ENCODE results near the gene ERC1.

ERC1 gene

DNA sequence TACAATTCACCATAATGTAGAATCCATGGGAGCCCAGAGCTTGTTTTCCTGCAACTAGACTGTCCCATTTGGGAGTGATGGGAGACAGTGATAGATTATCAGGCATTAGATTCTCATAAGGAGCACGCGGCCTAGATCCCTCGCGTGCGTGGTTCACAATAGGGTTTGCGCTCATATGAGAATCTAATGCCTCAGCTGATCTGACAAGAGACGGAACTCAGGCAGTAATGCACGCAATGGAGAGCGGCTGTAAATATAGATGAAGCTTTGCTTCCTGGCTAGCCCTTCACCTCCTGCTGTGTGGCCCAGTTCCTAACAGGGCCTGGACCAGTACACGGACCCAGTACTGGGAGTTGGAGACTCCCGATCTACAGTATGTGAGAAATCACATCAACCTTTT is 476.7 kb downstream of the ERC1 start:
- H3K9me3 ChIP-seq (ENCODE audit: severe bottlenecking) = no peaks in the 10 kb centered on the region
- TF ChIP-seq, protein P1, sequence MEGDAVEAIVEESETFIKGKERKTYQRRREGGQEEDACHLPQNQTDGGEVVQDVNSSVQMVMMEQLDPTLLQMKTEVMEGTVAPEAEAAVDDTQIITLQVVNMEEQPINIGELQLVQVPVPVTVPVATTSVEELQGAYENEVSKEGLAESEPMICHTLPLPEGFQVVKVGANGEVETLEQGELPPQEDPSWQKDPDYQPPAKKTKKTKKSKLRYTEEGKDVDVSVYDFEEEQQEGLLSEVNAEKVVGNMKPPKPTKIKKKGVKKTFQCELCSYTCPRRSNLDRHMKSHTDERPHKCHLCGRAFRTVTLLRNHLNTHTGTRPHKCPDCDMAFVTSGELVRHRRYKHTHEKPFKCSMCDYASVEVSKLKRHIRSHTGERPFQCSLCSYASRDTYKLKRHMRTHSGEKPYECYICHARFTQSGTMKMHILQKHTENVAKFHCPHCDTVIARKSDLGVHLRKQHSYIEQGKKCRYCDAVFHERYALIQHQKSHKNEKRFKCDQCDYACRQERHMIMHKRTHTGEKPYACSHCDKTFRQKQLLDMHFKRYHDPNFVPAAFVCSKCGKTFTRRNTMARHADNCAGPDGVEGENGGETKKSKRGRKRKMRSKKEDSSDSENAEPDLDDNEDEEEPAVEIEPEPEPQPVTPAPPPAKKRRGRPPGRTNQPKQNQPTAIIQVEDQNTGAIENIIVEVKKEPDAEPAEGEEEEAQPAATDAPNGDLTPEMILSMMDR (IDR thresholded peaks at IDR 0.05; ENCODE audit: low read depth, low read length) = no peak
- no peak for DNase-seq
- H3K36me3 ChIP-seq = no peaks in the 10 kb centered on the region
- no peak overlapping the region for H3K4me3 ChIP-seq (ENCODE audit: low read depth, low read length)
- no peaks in the 10 kb centered on the region for H3K27me3 ChIP-seq (ENCODE audit: insufficient read depth, low read depth, severe bottlenecking)
- no peak overlapping the region for H3K27ac ChIP-seq

DNA sequence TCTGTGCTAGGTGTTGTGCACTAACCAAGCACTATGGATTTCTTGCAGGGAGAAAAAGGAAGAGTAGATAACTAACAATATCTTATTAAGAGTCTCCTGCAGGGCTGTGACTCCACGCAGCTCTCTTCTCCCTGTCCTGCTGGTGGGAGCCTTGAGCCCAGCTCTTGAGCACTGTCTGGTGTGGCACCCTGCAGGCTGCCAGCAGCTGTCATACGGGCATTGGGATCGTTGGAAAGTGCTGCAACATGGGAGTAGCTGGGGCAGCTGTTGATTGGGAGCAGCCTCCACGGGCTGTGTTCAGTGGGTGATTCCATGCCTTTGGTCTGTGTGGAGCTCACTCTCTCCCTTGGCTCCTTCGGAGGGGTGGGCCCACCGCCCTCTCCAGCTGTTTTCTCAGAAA is 478.0 kb downstream of the ERC1 start:
- no peak overlapping the region for H3K27ac ChIP-seq
- DNase-seq = no peak
- H3K36me3 ChIP-seq = no peaks in the 10 kb centered on the region
- H3K4me3 ChIP-seq (ENCODE audit: low read depth, low read length) = no peak overlapping the region
- TF ChIP-seq, protein P1 (IDR thresholded peaks at IDR 0.05; ENCODE audit: low read depth, low read length) = no peak
- no peaks in the 10 kb centered on the region for H3K27me3 ChIP-seq (ENCODE audit: insufficient read depth, low read depth, severe bottlenecking)
- no peaks in the 10 kb centered on the region for H3K9me3 ChIP-seq (ENCODE audit: severe bottlenecking)

DNA sequence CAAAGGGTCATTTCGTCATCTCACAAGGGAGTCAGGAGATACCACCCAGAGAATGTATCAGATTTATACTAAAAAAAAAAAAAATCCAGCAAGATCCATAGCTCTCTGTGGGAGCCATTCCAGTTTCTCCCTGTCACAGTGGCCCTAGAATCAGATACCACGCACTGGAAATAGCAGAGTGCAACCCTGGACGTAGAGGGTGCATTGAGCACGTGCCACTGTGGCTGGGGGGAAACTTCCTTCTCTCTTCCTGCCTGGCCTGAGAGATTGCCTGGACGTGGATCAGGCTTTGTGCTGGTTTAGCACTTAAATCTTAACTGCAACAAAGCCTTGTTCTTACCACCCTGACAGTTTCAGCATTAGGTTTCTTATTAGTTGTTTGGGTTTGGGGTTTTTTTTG is 479.0 kb downstream of the ERC1 start:
- Histone ChIP-seq H3K36me3 (no peaks in the 10 kb centered on the region), H3K27ac (no peak overlapping the region), H3K4me3 (ENCODE audit: low read depth, low read length) (no peak overlapping the region), H3K27me3 (ENCODE audit: insufficient read depth, low read depth, severe bottlenecking) (no peaks in the 10 kb centered on the region), H3K9me3 (ENCODE audit: severe bottlenecking) (no peaks in the 10 kb centered on the region)
- no peak for DNase-seq
- TF ChIP-seq, protein P1 (IDR thresholded peaks at IDR 0.05; ENCODE audit: low read depth, low read length) = no peak

DNA sequence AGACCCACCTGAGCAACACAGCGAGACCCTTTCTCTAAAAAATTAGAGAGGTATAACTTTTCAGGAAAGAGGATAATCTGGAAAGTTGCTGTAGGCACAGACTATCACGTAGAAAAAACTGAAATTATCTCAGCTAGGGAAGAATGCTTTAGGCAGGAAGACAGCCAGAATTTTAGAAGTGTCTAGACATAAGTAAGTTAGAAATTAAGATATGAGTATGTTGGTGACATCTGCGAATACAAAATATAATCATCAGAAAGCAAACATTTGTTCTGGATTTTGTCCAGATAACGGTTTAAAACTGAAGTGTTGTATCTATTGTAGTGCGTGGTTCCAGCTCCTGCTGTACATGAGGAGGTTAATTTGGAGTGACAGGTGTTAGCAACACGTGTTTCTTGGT is 480.2 kb downstream of the ERC1 start:
- Histone ChIP-seq H3K4me3 (ENCODE audit: low read depth, low read length) (no peak overlapping the region), H3K36me3 (no peaks in the 10 kb centered on the region), H3K27ac (no peak overlapping the region), H3K27me3 (ENCODE audit: insufficient read depth, low read depth, severe bottlenecking) (no peaks in the 10 kb centered on the region), H3K9me3 (ENCODE audit: severe bottlenecking) (no peaks in the 10 kb centered on the region)
- no peak for DNase-seq
- TF ChIP-seq, protein P1 (IDR thresholded peaks at IDR 0.05; ENCODE audit: low read depth, low read length) = no peak

DNA sequence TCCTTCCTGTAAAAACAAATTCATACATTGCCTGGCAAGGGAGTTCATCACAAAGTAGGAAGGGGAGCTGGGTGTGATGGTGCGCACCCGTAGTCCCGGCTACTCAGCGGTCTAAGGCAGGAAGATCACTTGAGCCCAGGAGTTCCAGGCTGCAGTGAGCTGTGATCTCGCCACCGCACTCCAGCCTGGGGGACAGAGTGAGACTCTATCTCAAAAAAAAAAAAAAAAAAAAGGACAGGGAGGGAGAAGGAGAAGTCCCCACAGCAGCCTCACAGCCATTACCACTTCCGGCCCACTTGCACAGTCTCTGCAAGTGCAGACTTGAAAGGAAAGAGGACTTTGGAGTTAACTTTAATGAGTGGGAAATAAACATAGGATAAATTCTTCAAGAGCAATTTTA is 482.4 kb downstream of the ERC1 start:
- H3K27ac ChIP-seq = no peak overlapping the region
- H3K9me3 ChIP-seq (ENCODE audit: severe bottlenecking) = no peaks in the 10 kb centered on the region

DNA sequence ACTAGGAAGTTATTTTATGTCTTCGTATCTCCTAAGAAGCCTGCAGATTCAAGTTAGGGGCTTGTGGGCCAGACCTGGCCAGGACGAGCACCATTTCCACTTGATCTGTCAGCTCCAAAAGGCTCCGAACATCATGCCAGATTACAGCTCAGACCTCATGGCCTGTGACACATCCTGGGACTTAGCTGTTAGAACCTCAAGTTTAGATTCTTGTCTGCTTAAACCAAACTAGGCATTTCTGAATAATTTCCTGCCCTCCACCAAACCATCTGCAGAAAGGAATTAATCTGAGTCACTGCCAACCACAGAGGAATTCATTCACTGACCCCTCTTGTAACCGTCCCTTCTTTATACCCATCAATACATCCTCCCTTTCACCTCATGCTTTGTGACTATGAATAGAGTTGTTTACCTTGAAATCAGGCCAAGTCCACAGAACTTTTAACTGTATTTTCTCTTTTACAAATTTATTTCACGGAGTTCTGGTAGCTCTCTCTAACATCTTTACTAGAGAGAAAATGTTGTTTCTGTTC is 483.1 kb downstream of the ERC1 start:
- Histone ChIP-seq H3K27ac (no peak overlapping the region), H3K27me3 (ENCODE audit: insufficient read depth, low read depth, severe bottlenecking) (no peaks in the 10 kb centered on the region), H3K9me3 (ENCODE audit: severe bottlenecking) (no peaks in the 10 kb centered on the region), H3K4me3 (ENCODE audit: low read depth, low read length) (no peak overlapping the region), H3K36me3 (no peaks in the 10 kb centered on the region)
- DNase-seq = no peak
- TF ChIP-seq, protein P1 (IDR thresholded peaks at IDR 0.05; ENCODE audit: low read depth, low read length) = no peak

More for the DNA sequence above, 482.4 kb downstream of the ERC1 start:
- no peak for DNase-seq
- Histone ChIP-seq H3K4me3 (ENCODE audit: low read depth, low read length) (no peak overlapping the region), H3K36me3 (no peaks in the 10 kb centered on the region), H3K27me3 (ENCODE audit: insufficient read depth, low read depth, severe bottlenecking) (no peaks in the 10 kb centered on the region)
- TF ChIP-seq, protein P1 (IDR thresholded peaks at IDR 0.05; ENCODE audit: low read depth, low read length) = no peak

Measured in WERI-Rb-1 (cell line).